GM12873 (cell line): ENCODE data around the gene TBC1D22A.

Experiments used
- CTCF ChIP-seq: IDR thresholded peaks from 2 replicates; pipeline ENCODE4 v1.5.1; 2012; ENCODE audit warnings: low read depth, mild to moderate bottlenecking, moderate library complexity, low read length, control low read depth; ENCODE audit not compliant: insufficient read depth; ENCODE audit errors: missing control alignments

Gene TBC1D22A

GRCh38 chr22:47200273-47201051 lies 438.0 kb downstream of the TBC1D22A start:
- TF ChIP-seq CTCF, result no peak

- TF ChIP-seq CTCF, result no peak
Observed at GRCh38 chr22:47201186-47201995, 438.9 kb downstream of the TBC1D22A start.

- TF ChIP-seq CTCF, result no peak
Observed at GRCh38 chr22:47201996-47202818, 439.8 kb downstream of the TBC1D22A start.

GRCh38 chr22:47202819-47203553 lies 440.5 kb downstream of the TBC1D22A start:
- TF ChIP-seq CTCF, result no peak

- no peak for TF ChIP-seq CTCF
Observed at GRCh38 chr22:47203554-47203991, 441.1 kb downstream of the TBC1D22A start.

GRCh38 chr22:47204002-47204979 lies 441.8 kb downstream of the TBC1D22A start:
- no peak for TF ChIP-seq CTCF
